NCI-H146 treated with DMSO at 0.1 percent for 48 hours (cell line): ENCODE results near the gene REV3L.

Source experiments
- DNase-seq: peaks from one replicate; lab custom pipeline; 2025; ENCODE audit not compliant: unreplicated experiment; lab: John Stamatoyannopoulos, UW

Gene REV3L

GRCh38 chr6:111470991-111471390 lies 12.0 kb downstream of the REV3L start:
- no peak for DNase-seq

DNA sequence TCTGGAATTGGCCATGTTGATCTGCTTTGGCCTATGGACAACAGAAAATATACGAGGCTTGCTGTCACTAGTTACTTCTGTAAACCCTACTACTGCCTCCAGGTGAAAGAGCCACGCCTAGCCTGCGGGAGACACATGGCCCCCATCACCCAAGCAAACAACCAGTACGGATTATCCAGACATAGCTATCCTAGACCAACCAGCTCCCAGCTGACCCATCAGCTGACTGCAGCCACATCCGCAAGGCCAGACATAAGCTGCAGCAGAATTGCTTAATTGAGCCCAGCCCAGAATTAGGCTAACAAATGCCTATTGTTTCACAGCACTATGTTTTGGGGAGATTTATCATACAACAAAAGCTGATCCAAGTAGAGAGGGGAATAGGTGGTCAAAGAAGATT lies 13.5 kb downstream of the REV3L start:
- no peak for DNase-seq

DNA sequence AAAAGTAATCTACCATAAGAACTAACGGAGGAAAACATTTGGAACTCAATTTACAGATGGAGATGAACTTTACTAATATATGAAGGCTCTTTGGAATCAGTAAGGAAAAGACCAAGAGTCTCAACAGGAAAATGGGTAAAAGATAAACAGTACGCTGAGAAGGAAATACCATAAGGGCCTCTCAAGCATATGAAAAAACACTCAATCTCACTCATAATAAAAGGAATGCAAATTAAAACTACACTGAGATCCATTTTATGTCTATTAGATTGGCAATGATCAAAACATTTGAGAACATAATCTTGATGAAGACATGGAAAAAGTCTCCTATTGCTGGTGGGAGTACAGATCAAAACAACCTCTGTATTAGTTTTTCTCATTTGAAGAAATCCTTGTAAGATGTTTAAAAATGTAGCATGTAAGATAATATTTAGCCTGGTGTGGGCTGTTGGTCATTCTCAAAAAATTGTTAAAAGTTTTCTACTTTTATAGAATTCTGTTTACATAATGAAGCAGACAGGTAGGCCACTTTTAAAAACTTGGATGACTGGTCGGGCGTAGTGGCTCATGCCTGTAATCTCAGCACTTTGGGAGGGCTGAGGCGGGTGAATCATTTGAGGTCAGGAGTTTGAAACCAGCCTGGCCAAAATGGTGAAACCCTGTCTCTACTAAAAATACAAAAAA lies 14.5 kb downstream of the REV3L start:
- no peak for DNase-seq

- no peak for DNase-seq
These were observed 18.8 kb downstream of the REV3L start for GRCh38 chr6:111464184-111464583.

- DNase-seq, result no peak
These were observed 20.1 kb downstream of the REV3L start for GRCh38 chr6:111462770-111463391.

DNA sequence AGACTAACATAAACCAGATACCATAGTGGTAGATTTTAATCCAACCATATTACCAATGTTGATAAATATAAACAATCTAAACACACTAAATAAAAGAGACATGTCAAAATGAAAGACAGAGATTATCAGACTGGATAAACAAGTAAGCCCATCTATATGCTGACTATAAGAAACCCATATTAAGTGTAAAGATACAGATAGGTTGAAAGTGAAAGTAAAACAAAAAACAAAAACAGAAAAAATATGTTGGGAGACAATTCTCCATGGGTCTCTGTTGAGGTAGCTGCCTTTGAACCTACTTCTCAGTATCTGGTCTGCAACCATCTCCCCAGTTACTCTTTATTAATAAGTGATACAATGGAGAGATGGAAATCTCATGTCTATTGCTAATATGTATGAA lies 21.2 kb downstream of the REV3L start:
- no peak for DNase-seq

DNA sequence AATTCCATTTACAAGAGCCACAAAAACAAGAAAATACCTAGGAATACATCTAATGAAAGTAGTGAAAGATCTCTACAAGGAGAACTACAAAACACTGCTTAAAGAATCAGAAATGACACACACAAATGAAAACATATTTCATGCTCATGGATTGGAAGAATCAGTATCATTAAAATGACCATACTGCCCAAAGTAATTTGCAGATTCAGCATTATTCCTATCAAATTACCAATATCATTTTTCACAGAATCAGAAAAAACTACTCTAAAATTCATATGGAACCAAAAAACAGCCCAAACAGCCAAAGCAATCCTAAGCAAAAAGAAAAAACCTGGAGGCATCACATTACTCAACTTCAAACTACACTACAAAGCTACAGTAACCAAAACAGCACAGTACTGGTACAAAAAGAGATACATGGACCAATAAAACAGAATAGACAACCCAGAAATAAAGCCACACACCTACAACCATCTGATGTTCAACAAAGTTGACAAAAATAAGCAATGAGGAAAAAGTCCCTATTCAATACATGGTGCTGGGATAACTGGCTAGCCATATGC lies 24.3 kb downstream of the REV3L start:
- no peak for DNase-seq

DNA sequence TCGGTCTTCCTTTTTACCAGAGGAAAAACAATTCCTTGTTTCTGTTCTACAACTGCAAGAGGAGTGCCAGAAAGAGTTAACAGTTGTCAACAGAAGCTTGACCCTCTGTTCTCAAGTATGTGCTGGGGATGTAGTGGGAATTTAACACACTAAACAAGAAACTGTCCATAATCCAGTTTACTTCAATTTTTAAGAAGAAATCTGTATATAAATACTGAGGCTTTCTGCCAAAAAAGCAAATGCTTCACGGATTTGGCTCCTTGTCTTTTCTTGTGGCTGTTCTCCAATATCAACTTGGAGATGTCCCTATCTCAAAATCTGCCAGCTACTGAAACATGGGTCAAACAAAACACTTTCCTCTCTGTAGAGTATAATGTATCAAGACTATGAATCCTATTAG lies 26.8 kb downstream of the REV3L start:
- DNase-seq, result no peak

GRCh38 chr6:111450636-111451035 lies 32.4 kb downstream of the REV3L start:
- DNase-seq, result no peak

DNA sequence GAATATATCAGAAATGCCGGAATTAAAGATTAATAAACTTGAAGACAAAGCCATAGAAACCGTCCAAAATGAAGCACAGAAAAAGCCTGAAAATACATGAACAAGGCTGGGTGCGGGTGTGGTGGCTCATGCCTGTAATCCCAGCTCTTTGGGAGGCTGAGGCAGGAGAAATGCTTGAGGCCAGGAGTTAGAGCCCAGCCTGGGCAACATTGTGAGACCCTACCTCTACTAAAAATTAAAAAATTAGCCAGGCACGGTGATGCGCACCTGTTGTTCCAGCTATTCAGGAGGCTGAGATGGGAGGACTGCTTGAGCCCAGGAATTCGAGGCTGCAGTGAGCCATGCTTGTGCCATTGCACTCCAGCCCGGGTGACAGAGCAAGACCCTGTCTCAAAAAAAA lies 32.9 kb downstream of the REV3L start:
- DNase-seq, result no peak

- DNase-seq, result no peak
These were observed 33.9 kb downstream of the REV3L start for GRCh38 chr6:111449129-111449528.

DNA sequence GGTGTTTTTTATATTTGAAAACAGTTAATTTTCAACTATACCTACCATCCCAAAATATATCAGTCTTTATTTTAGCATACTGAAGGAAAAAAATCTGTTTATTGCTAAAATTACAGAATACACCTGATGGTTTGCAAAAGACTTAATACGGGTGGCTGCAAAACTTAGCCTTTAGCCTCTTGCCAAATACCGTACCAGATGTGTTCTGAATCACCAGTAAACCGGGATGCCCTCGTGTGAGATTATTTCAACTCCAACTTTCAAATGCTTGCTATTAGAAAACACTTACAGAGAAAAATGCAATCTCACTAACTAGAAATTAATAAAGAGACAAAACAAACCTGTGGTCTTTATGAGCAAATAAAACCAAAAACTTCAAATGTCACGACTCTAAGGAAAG lies 36.0 kb downstream of the REV3L start:
- no peak for DNase-seq

DNA sequence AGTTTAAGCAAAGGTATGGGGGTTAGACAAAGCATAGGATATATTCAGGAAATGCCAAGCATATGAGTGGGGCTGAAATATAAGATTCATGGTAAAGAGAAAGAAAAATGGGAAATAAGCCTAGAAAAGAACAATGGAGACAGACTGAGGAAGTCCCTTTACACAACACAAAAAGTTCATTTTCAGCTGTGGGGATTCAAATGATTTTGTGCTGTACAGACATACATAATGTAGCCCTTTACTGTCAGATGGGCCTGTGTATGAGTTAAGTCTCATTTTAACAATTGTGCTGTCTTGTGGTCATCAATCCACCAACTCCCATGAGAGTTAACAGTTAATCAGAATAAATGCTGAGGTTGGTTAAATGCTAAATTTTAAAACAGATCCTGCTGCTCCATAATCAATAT lies 37.2 kb downstream of the REV3L start:
- DNase-seq, result no peak

DNA sequence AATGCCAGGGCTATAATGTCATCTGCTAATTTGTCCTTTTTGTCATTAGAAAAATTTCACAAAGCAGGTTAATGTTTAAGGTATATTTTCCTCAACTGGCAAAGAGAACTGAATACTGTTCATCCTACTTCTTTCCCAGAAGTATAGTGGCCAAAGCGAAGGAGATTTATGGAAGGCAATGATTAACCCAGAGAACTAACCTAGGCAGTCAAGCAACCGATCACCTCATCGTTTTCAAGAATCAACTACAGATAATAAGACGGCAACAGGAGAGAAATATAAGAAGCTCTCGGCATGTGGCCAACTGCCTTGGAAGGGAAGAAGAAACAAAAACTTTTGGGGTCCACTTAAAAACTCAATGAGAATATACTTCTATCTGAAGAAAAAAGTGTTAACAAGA lies 38.2 kb downstream of the REV3L start:
- DNase-seq, result no peak

- DNase-seq, result no peak
These were observed 41.3 kb downstream of the REV3L start for GRCh38 chr6:111441678-111442243.

- DNase-seq, result no peak
These were observed 43.8 kb downstream of the REV3L start for GRCh38 chr6:111439171-111439570.

DNA sequence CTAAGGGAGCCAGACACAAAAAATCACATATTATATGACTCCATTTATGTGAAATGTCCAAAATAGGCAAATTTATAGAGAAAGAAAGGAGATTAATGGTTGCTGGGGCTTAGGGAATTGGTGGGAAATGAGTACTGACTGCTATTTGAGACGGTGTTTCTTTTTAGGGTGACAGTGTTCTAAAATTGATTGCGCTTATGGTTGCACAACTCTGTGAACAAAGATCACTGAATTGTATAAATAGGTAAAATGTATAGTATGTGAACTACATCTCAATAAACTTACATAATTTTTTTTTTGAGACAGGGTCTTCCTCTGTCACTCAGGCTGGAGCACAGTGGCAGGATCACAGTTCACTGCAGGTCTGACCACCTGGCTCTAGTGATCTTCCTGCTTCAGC lies 45.4 kb downstream of the REV3L start:
- no peak for DNase-seq

- no peak for DNase-seq
These were observed 50.5 kb downstream of the REV3L start for GRCh38 chr6:111432511-111432910.

- no peak for DNase-seq
These were observed 52.2 kb downstream of the REV3L start for GRCh38 chr6:111430605-111431376.

GRCh38 chr6:111429571-111429970 lies 53.4 kb downstream of the REV3L start:
- no peak for DNase-seq

DNA sequence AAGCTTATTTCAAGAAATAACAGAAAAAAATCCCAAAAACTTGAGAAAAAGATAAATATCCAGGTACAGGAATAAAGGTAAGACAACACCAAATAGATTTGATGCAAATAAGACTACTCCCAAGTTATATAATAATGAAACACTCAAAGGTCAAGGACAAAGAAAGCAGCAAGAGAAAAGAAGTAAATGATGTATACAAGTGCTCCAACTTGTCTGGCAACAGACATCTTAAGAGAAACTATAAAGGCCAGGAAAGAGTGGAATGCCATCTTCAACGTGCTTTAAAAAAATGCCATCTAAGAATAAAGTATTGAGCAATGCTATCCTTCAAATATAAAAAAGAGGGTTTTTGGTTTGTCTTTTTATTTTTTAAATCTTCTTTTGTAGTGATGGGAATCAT lies 54.2 kb downstream of the REV3L start:
- DNase-seq, result no peak
